ENCODE results near the gene LMAN2.
"Not testable (repeated sequence)": the region's sequence is repeated elsewhere in the genome, so short reads cannot be mapped to it uniquely, and the experiment has no call there.

The LMAN2 gene

GRCh38 chr5:177380805-177381126, 29.3 kb upstream of the LMAN2 start:
- Histone ChIP-seq H3K9ac (no peak overlapping the region), H3K4me3 (ENCODE audit: low read depth, low read length) (no peak overlapping the region), H3K4me1 (peaks cover 4% of the 10 kb centered on the region), H3K27ac (no peak overlapping the region), H3K27me3 (ENCODE audit: control insufficient read depth, insufficient read depth, low read length) (no peaks in the 10 kb centered on the region), H3K4me2 (ENCODE audit: low read length) (no peak overlapping the region), H2AFZ (no peak overlapping the region), H3K79me2 (no peaks in the 10 kb centered on the region), H3K9me3 (ENCODE audit: control insufficient read depth, low read length) (no peaks in the 10 kb centered on the region), H3K36me3 (ENCODE audit: control insufficient read depth, insufficient read depth, low read length) (no peaks in the 10 kb centered on the region)
- TF ChIP-seq CTCF (IDR thresholded peaks at IDR 0.05) = no peak

DNA sequence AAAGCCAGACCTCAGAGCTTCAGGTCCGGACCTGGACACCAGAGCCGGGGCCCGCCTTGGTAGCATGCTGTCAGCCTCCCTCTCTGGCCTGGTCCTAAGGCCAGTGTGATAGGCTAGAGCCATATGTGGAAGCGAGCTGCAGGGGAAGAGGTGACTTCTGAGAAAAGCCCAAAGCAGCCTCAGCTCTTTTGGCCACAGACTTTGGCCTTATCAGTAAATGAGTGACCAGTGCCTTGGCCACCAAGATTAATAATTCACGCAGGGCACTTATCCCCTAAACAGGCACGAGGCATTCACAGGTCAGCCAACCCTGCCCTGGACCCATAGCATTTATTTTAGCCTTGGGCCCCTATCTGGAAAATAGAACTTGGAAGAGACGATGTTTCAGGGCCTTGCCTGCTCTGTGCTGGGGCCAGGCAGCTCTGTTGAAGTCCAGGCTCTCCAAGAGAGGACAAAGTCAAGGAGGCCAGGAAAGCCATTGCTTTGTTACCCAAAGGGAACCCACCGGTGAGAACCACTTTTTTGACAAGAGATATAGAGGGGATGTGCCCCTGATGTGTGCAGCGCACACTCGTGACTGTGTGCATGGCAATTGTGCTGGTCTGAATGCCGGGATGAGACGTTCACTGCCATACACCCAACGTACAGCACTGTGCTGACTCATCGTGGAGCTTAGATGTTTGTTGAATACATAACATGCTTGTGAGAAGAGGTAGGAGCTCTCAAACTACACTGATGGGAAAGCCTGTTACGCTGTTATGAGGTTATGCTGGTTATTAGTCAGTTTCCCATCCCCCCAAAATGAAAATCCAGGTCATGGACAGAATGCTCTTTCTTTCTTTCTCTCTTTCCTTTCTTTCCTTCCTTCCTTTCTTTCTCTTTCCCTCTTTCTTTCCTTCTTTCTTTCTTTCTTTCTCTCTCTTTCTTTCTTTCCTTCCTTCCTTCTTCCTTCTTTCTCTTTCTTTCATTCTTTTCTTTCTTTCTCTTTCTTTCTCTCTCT, 27.7 kb upstream of the LMAN2 start:
- Histone ChIP-seq H3K36me3 (ENCODE audit: control insufficient read depth, insufficient read depth, low read length) (no peaks in the 10 kb centered on the region), H3K9ac (no peak overlapping the region), H3K27me3 (ENCODE audit: control insufficient read depth, insufficient read depth, low read length) (no peaks in the 10 kb centered on the region), H3K4me1 (peaks cover 4% of the 10 kb centered on the region), H3K4me3 (ENCODE audit: low read depth, low read length) (no peak overlapping the region), H3K27ac (no peak overlapping the region), H3K79me2 (no peaks in the 10 kb centered on the region), H3K4me2 (ENCODE audit: low read length) (no peak overlapping the region), H2AFZ (no peak overlapping the region), H3K9me3 (ENCODE audit: control insufficient read depth, low read length) (no peaks in the 10 kb centered on the region)
- no peak for TF ChIP-seq CTCF (IDR thresholded peaks at IDR 0.05)

DNA sequence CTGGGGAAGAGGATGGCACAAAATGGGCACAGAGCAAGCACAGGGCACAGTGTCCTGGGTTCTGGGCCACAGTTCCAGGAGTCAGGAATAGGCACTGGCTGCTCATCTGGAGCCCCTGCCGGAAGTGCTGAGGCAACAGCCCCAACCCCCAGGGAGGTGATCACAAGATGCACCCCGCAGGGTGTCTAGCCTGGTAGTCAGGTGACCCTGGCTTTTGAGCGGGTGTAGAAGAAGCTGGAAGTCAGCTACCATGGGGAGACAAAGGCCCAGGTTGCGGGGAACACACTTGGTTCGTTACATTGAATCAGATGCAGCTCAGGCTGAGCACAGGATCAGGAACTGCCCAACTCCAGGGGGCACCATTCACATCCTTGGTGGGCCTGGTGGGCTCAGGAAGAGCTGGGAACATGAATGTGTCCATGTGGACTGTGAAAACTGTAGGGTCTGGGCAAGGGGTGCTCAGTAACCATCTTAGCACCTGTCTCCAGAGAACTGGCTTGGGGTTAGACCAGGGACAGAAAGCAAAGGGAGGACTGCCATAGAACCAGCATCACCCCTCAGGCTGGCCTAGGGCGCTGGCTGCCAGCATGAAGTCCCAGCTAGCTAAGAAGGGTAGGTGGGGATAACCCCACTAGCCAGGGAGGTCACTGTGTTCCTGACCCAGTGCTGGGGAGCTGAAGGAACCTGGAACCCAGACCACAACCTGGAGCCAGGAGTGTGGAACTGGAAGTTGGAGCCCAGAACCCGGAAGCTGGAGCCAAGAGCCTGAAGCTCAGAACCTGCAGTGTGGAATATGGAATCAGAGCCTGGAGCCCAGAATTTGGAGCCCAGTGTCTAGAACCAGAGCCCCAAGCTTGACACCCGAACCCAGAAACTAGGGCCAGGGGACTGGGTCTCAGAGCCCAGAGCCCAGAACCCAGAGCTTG, 26.6 kb upstream of the LMAN2 start:
- TF ChIP-seq CTCF (IDR thresholded peaks at IDR 0.05) = no peak
- Histone ChIP-seq H2AFZ (no peak overlapping the region), H3K9me3 (ENCODE audit: control insufficient read depth, low read length) (no peaks in the 10 kb centered on the region), H3K27me3 (ENCODE audit: control insufficient read depth, insufficient read depth, low read length) (no peaks in the 10 kb centered on the region), H3K27ac (no peak overlapping the region), H3K4me2 (ENCODE audit: low read length) (no peak overlapping the region), H3K9ac (no peak overlapping the region), H3K4me1 (peaks cover 4% of the 10 kb centered on the region), H3K4me3 (ENCODE audit: low read depth, low read length) (no peak overlapping the region), H3K36me3 (ENCODE audit: control insufficient read depth, insufficient read depth, low read length) (no peaks in the 10 kb centered on the region), H3K79me2 (no peaks in the 10 kb centered on the region)

DNA sequence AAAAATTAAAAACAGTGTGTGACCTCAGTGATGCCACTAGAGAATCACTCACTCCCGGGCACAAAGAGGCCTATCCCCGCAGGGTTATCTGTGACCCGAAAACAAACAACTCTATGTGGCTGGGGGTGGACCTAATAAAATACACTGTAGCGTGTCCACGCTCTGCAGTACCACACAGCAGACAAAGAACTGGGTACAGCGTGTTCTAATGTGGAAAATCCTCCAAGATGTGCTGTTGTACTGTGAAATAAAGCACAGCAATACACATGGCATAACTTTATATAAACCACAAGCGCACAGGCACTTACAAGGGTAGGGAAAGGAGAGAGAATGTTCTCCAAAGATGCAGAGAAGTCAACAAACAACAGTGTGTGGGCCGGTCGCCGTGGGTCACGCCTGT, 24.6 kb upstream of the LMAN2 start:
- no peak overlapping the region for H3K4me3 ChIP-seq (ENCODE audit: low read depth, low read length)
- H3K4me2 ChIP-seq (ENCODE audit: low read length) = no peak overlapping the region
- peaks cover 3% of the 10 kb centered on the region for H3K4me1 ChIP-seq
- H3K27ac ChIP-seq = no peak overlapping the region
- H3K27me3 ChIP-seq (ENCODE audit: control insufficient read depth, insufficient read depth, low read length) = no peaks in the 10 kb centered on the region
- TF ChIP-seq CTCF (IDR thresholded peaks at IDR 0.05) = no peak
- no peak overlapping the region for H3K9ac ChIP-seq
- no peak overlapping the region for H2AFZ ChIP-seq
- H3K36me3 ChIP-seq (ENCODE audit: control insufficient read depth, insufficient read depth, low read length) = no peaks in the 10 kb centered on the region
- no peaks in the 10 kb centered on the region for H3K9me3 ChIP-seq (ENCODE audit: control insufficient read depth, low read length)
- no peaks in the 10 kb centered on the region for H3K79me2 ChIP-seq

- not testable (repeated sequence) for H3K4me1 ChIP-seq; H3K79me2 ChIP-seq; H3K36me3 ChIP-seq (ENCODE audit: control insufficient read depth, insufficient read depth, low read length); H3K4me2 ChIP-seq (ENCODE audit: low read length); H3K9ac ChIP-seq; H3K27ac ChIP-seq; H2AFZ ChIP-seq; H3K4me3 ChIP-seq (ENCODE audit: low read depth, low read length); H3K27me3 ChIP-seq (ENCODE audit: control insufficient read depth, insufficient read depth, low read length); H3K9me3 ChIP-seq (ENCODE audit: control insufficient read depth, low read length)
These were observed 24.0 kb upstream of the LMAN2 start for GRCh38 chr5:177375516-177375915.

Data from parathyroid adenoma (tissue), 2 donors.